Natural killer cell treated with Interleukin-12 subunit alpha and Interleukin-12 subunit beta and Interleukin-15 and Interleukin-18, amount 100 ng/mL, for 72 hours (primary cell): ENCODE results near the gene TRAF3. TPM values are rescaled to one million over a fixed set of nuclear protein-coding genes. Genes with fewer than 3 reads are reported as not detected.

Experiments used
- ATAC-seq, 2 donors: fragments of 150-1000 bp; cut with Tn5 transposase in 1 of 2; sonication (Bioruptor Pico), chemical (Tn5 transposase) in 1 of 2; 2 replicates each; pipeline ENCODE4 v1.10.0; 2021
- DNase-seq: peaks from one replicate; pipeline ENCODE4 v3.0.0; 2022; ENCODE audit warnings: low spot score
- H3K27ac Mint-ChIP-seq, 2 donors: 1 replicate in 1 of 2; 2 replicates in 1 of 2; pipeline ENCODE4 v1.8.0; 2022; ENCODE audit warnings: mixed read lengths in 2 of 2, mild to moderate bottlenecking in 1 of 2, moderate library complexity in 1 of 2
- H3K27me3 Mint-ChIP-seq, 2 donors: 1 replicate in 1 of 2; 2 replicates in 1 of 2; pipeline ENCODE4 v1.8.0; 2022; ENCODE audit warnings: mixed read lengths in 2 of 2
- H3K36me3 Mint-ChIP-seq: one replicate; pipeline ENCODE4 v1.8.0; 2022; ENCODE audit warnings: mixed read lengths
- H3K4me1 Mint-ChIP-seq, 2 donors: 1 replicate in 1 of 2; 2 replicates in 1 of 2; pipeline ENCODE4 v1.8.0; 2022; ENCODE audit warnings: low read depth in 2 of 2, mixed read lengths in 2 of 2, mild to moderate bottlenecking in 1 of 2
- H3K4me3 Mint-ChIP-seq: one replicate; pipeline ENCODE4 v1.8.0; 2022; ENCODE audit warnings: mixed read lengths
- H3K9me3 Mint-ChIP-seq: 2 replicates; pipeline ENCODE4 v1.8.0; 2022; ENCODE audit warnings: mixed read lengths
- total RNA-seq, 2 donors: library from RNA; stranded (reverse); gene quantifications; one replicate each; pipeline ENCODE4 v1.2.3, GENCODE V29; 2022

Gene TRAF3
- total RNA-seq, 2 donors from 2014 or later, result 37.6 to 84.6 TPM

DNA sequence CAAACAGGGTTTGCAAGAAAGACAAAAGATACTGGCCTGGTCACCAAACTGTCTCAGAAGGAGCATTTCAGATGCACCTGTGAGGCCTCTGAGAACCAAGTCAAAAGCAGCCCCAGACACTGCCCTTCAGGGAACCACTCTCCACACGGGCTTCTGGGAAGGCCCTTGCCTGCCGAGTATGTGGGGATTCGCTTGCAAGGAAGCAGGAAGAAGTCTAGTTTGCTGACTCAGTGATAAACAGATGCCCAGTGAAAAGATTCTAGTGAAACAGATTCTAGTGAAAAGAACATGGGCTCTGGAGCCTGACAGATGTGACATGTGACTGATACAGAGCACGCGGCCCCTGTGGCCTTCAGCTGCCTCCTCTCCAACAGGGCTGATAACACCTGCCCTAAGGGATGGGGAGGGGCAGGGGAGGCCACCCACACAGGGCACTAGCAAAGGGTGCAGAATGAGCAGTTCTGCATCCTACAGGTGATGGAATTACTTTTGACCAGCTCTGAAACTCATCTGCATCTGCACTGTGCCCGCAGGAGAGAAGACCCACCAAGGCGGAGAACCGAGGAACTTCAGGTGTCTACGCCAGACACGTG lies 164.3 kb downstream of the TRAF3 start:
- DNase-seq, result no peak
- H3K27me3 Mint-ChIP-seq, result peaks cover 0 to 2% of the 10 kb centered on the region in 2 donors
- H3K4me3 Mint-ChIP-seq, result no peak overlapping the region
- no peaks in the 10 kb centered on the region for H3K4me1 Mint-ChIP-seq
- no peaks in the 10 kb centered on the region for H3K36me3 Mint-ChIP-seq
- H3K27ac Mint-ChIP-seq, result no peak overlapping the region
- no peaks in the 10 kb centered on the region for H3K9me3 Mint-ChIP-seq
- ATAC-seq, result no peak

DNA sequence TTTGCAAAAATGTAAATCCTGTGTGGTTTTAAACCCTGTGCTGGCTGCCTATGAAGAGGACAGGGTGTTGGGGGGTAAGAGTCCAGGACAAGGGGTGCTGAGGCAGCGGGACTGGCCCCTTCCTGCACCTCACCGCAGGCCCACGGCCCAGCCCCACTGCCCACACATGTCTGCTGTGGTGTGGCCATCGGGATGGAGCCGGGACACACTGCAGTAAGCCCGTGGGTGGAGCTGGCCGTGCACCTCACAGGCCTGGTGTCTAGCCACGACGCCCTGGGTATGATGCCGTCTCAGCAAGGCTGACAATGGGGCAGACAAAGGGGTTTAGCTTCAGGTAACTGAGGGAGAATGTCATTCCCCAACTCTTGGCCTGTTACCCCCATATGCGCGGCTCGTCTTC lies 164.8 kb downstream of the TRAF3 start:
- no peak for DNase-seq
- H3K9me3 Mint-ChIP-seq, result no peaks in the 10 kb centered on the region

DNA sequence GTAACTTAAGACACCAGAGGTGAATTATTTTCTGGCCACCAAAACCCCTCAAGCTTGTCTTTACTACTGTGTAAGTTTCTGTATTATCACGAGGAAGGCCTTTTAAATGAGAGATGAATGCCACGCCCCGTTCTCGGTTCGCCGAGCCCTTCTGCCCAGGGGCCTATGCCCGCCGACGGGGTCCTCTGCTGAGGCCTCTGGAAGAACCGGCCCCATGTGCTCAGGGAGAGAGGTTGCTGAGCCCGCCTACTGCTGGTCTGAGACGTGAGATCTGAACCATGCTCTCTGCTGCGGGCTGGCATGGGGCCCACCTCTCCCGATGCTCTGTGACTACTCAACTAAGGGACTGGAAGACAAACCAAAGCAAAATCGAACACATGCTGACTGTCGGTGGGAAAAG lies 166.2 kb downstream of the TRAF3 start:
- Mint-ChIP-seq H3K4me1 (peaks cover 0 to 2% of the 10 kb centered on the region in 2 donors), H3K9me3 (no peaks in the 10 kb centered on the region), H3K4me3 (no peak overlapping the region), H3K36me3 (no peaks in the 10 kb centered on the region), H3K27ac (no peak overlapping the region), H3K27me3 (peaks cover 0 to 2% of the 10 kb centered on the region in 2 donors)
- no peak for ATAC-seq
- no peak for DNase-seq

More for the DNA sequence above, 164.8 kb downstream of the TRAF3 start:
- ATAC-seq, result no peak
- Mint-ChIP-seq H3K4me3 (no peak overlapping the region), H3K36me3 (no peaks in the 10 kb centered on the region), H3K27ac (no peak overlapping the region), H3K4me1 (no peaks in the 10 kb centered on the region), H3K27me3 (peaks cover 0 to under 1% of the 10 kb centered on the region in 2 donors)

DNA sequence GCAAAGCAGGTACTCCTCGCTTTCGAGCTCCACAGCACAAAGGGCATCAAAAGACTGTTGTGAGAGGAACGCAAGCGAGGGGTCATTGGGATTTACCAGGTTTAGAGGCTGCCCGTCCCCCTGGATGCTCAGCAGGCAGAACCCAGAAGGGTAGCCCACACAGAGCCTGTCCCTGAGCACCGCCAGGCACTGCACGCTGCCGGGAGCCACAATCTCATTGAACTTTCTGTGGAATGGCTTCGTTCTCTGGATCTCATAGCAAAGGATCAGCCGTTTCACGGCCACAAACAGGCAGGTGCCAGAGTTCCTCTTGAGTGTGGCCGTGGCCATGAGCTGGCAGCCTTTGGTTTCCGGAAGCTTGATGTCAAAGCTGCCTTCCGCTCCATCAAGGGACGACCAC lies 166.7 kb downstream of the TRAF3 start:
- no peak overlapping the region for H3K4me3 Mint-ChIP-seq
- no peaks in the 10 kb centered on the region for H3K9me3 Mint-ChIP-seq
- peaks cover 3 to 6% of the 10 kb centered on the region in 2 donors for H3K4me1 Mint-ChIP-seq
- H3K27ac Mint-ChIP-seq, result no peak overlapping the region
- H3K36me3 Mint-ChIP-seq, result no peaks in the 10 kb centered on the region
- H3K27me3 Mint-ChIP-seq, result peaks cover 0 to 2% of the 10 kb centered on the region in 2 donors
- DNase-seq (no peak), ATAC-seq (no peak)

DNA sequence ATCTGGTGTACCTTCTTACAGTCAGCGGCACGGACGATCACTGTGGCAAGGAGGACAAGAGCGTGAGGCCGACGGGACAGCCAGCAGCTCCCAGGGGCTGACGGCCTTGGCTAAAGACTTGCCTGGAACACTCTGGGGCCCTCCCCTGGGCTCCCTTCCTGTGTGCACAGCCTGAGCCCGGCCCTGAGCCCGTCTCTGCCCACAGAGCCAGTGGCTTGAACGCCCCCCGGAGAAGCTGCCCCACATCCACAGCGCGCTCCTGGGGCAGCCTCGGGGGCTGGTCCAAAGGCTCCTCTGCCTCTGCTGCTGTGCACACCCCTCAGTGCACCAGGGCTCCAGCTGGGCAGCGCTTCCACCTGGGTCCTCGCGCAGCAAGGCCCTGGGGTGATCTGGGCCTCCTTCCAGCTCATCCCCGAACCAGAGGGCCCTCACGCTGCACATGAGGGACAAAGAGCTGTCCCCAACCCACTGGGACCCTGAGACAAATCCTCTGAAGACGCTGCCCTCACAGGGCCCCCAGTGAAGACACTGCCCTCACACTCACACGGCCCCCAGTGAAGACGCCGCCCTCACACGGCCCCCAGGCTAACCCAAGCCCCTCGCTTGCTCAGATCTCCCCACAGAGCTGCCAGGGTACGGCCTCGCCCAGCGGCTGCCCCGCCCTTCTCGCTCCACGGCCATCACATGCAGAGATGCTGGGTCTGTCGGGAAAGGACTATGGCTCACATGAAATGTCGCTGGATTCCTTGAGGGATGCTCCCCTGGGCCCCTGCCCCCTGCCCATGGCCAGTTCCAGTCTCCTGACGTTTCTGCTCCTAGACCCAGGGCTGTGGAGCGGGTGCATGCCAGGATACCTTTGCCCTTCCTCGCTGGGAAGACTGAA lies 167.4 kb downstream of the TRAF3 start:
- Mint-ChIP-seq H3K9me3 (no peaks in the 10 kb centered on the region), H3K36me3 (no peaks in the 10 kb centered on the region), H3K4me3 (no peak overlapping the region), H3K27ac (no peak overlapping the region), H3K27me3 (peaks cover 0 to 2% of the 10 kb centered on the region in 2 donors), H3K4me1 (peaks cover 10 to 11% of the 10 kb centered on the region in 2 donors)
- DNase-seq, result no peak
- ATAC-seq, result no peak

DNA sequence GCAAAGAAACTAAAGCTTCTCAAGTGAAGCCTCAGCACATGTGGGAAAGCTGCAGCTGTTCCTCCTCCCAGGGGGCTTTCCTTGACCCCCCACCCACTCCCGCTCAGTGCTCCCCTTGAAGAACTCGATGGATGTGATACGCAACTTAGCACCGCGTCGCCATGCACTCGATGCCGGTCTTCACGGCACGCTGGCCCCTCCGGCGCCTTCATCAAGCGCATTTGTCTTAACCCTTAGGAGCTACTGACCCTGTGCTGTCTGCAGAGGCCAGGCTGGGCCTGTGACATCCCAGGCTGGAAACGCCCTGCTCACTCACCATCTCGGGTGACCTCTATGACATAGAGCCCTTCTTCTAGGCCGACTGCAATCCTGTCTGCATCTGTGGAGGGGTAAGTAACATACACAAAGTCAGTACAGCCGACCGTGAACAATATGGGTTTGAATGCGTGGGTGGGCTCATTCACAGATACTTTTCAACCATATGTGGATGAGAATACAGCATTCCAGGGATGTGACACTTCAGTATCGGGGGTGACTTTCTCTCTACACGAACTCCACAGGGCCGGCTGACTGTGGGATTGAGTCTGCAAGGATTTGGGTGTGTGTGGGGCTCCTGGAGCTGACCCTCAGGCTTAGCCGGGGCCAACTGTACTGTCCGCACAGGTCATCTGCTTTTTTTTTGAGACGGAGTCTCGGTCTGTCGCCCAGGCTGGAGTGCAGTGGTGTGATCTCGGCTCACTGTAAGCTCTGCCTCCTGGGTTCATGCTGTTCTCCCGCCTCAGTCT lies 168.3 kb downstream of the TRAF3 start:
- DNase-seq (no peak), ATAC-seq (no peak)
- H3K4me3 Mint-ChIP-seq, result no peak overlapping the region
- no peaks in the 10 kb centered on the region for H3K36me3 Mint-ChIP-seq
- no peak overlapping the region for H3K27ac Mint-ChIP-seq
- no peaks in the 10 kb centered on the region for H3K9me3 Mint-ChIP-seq
- peaks cover 0 to 2% of the 10 kb centered on the region in 2 donors for H3K27me3 Mint-ChIP-seq
- peaks cover 10 to 11% of the 10 kb centered on the region in 2 donors for H3K4me1 Mint-ChIP-seq

DNA sequence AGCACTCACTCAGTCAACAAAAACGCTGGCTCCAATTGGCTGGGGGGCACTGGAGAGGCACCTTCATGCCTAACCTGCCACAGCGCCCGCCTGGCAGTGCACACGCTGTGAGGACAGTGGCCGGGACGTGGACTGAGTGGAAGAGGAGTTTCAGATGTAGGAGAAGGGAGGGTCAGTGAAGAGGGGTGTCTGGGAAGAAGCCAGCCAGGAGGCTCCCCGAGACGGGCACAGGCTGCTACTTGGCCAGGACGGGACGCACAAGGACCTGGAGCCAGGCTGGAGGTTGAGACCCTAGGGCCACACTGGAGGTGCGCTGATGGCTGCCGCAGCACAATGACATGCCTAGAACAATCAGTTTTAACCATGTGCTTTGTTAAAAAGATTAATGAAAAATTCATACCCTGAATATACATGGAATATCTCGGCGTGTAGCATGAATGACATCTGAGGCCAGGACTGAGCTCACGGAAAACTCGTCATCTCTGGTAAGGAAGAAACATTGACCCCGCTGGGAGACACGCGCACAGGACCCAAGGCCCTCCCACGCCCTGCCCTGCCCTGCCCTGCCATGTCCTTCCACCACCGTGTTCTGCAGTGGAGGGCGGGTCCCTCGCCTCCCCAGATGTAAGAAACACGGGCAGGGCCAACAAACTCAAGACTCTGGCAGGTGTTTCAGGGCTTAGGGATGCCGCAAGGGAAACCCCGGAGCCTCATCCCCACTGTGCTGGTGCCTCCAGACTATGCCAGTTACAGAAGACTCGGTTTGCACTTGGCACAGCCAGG lies 170.3 kb downstream of the TRAF3 start:
- H3K27me3 Mint-ChIP-seq, result peaks cover 0 to 2% of the 10 kb centered on the region in 2 donors
- no peak overlapping the region for H3K27ac Mint-ChIP-seq
- ATAC-seq, result no peak
- H3K9me3 Mint-ChIP-seq, result no peaks in the 10 kb centered on the region
- no peak overlapping the region for H3K4me3 Mint-ChIP-seq
- no peak for DNase-seq
- no peaks in the 10 kb centered on the region for H3K36me3 Mint-ChIP-seq
- peaks cover 10 to 11% of the 10 kb centered on the region in 2 donors for H3K4me1 Mint-ChIP-seq

DNA sequence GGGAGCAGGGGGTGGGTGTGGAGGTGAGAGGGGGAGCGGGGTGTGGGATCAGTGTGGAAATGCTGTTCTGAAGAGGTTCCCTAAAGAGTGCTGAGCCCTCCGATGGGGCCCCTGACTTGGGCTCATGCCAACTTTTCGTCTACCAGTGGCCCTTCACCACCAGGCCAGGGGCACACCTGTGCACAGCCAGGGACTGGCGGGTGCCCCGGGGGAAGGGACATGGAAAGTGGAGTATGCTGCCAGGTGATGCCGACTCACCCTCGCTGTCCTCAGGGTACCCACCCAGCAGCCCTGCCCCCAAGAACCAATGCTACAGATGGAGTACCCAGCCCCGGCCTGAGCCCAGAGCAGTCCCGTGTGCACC lies 171.4 kb downstream of the TRAF3 start:
- Mint-ChIP-seq H3K27me3 (peaks cover 0 to 2% of the 10 kb centered on the region in 2 donors), H3K4me1 (peaks cover 10 to 11% of the 10 kb centered on the region in 2 donors), H3K4me3 (peak overlapping the region; percentile 74), H3K36me3 (no peaks in the 10 kb centered on the region), H3K27ac (peak overlapping the region in 1 of 2 donors; percentile 12), H3K9me3 (no peaks in the 10 kb centered on the region)
- DNase-seq (no peak), ATAC-seq (peak in 1 of 2 donors; percentile 17)

DNA sequence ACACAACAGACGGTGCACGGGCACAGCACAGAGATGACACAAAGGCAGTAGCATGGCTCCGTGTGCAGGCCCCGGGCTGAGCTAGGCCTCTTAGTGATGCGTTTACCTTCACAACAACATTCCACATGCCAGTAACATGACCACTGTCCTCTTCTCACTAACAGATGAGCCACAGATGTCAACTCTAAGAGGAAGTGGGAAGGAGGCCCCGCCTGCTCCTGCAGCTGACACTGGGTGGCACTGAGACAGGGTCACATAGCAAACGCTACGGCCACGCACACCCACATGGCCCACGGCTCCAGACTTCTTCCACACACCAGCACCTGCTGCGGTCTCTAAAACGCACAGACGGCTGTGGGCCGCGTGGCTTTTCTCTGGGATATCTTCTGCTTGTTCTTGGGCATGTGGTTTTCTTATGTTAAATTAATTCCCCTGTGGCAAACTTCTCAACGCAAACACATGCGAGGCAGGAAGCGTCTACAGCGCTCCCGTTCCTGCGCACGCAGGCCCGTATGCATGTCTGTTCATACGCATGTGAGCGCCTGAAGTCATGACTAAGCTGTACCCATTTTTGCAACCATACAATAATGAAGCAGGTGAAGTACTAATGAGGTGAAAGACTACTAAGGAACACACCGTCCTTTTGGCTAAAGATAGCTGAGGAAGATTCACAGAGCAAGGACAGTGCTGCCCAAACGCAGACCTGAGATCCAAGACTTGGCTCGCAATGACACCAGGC lies 172.0 kb downstream of the TRAF3 start:
- Mint-ChIP-seq H3K4me1 (peaks cover 10 to 11% of the 10 kb centered on the region in 2 donors), H3K4me3 (peak overlapping the region; percentile 74), H3K27ac (peak overlapping the region in 1 of 2 donors; percentile 12), H3K27me3 (peaks cover 0 to 2% of the 10 kb centered on the region in 2 donors), H3K36me3 (no peaks in the 10 kb centered on the region), H3K9me3 (no peaks in the 10 kb centered on the region)
- ATAC-seq (peak; percentile 64 to 77), DNase-seq (no peak)

DNA sequence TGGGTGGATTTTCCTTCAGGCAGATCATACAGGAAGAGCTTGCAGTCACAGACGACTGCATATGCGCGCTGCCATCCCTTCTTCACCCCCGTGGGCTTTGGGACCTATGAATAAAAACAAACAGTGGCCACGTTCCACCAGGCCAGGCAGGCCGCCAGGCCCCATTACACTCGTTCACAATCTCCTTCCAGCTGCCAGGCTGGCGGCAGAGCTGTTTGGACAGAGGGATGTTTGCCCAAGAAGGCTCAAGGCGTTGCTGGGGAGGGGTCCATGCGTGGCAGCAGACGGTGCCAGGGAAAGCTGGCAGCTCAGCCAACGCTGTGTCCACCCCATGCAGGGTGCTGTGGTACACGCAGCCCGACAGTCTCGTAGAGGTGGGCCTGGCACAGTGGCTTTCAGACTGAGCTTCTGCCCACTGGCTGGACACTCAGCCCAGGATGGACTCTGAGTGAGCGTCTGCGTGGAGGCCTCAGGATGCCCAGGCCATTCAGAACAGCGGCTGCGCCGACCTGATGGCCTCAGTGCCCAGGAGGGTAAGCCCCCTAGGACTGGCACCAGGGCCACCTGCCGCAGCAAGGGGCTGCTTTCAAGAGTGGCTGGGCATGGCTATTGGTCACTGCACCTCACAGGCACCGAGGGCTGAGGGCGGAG lies 172.7 kb downstream of the TRAF3 start:
- Mint-ChIP-seq H3K4me3 (peak overlapping the region; percentile 74), H3K36me3 (no peaks in the 10 kb centered on the region), H3K9me3 (no peaks in the 10 kb centered on the region), H3K4me1 (peaks cover 10 to 11% of the 10 kb centered on the region in 2 donors), H3K27ac (peak overlapping the region in 1 of 2 donors; percentile 12), H3K27me3 (peaks cover 0 to 2% of the 10 kb centered on the region in 2 donors)
- ATAC-seq, result no peak
- no peak for DNase-seq

DNA sequence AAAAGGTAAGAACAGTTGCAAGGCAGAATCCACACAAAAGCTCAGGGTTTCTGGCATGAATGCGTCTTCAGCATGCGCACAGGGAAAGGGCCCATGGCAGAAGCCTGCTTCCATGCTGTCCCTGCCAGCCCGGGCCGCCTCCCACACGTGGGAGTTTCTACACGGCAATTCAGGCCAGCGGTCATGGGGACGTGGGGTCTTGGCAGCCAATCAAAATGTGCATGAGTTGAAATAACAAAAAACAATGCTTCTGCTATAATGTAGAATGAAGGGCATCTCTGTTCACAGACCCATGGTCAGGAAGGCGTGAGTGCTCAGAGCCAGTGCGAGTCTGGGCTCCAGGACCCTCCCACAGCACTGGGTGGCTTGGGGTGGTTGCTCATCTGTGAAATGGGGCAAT lies 173.8 kb downstream of the TRAF3 start:
- peaks cover 10 to 11% of the 10 kb centered on the region in 2 donors for H3K4me1 Mint-ChIP-seq
- DNase-seq, result no peak
- H3K4me3 Mint-ChIP-seq, result no peak overlapping the region
- peaks cover 0 to 2% of the 10 kb centered on the region in 2 donors for H3K27me3 Mint-ChIP-seq
- no peak overlapping the region for H3K27ac Mint-ChIP-seq
- no peaks in the 10 kb centered on the region for H3K9me3 Mint-ChIP-seq
- H3K36me3 Mint-ChIP-seq, result no peaks in the 10 kb centered on the region
- ATAC-seq, result no peak

DNA sequence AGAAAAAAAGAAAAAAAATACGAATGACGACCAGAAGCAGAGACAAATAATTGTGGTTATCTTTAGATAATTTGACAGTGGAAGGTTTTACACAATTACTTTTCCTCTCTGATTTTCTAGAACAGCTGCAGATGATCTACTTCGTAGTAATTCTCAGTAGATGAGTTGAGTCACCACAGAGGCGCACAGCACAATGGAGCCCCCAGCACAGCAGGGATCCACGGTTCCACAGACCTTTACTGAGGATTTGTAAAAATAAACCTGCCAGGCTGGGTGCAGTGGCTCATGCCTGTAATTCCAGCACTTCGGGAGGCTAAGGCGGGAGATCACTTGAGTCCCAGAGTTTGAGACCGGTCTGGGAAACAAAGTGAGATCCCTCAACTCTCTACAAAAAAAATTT lies 174.6 kb downstream of the TRAF3 start:
- Mint-ChIP-seq H3K9me3 (no peaks in the 10 kb centered on the region), H3K27ac (no peak overlapping the region), H3K4me1 (peaks cover 10 to 11% of the 10 kb centered on the region in 2 donors), H3K27me3 (peaks cover 0 to 2% of the 10 kb centered on the region in 2 donors), H3K36me3 (no peaks in the 10 kb centered on the region), H3K4me3 (no peak overlapping the region)
- no peak for DNase-seq
- no peak for ATAC-seq
